ENCODE data around the gene BFAR.
"Not testable (repeated sequence)": the region's sequence is repeated elsewhere in the genome, so short reads cannot be mapped to it uniquely, and the experiment has no call there.

The BFAR gene

DNA sequence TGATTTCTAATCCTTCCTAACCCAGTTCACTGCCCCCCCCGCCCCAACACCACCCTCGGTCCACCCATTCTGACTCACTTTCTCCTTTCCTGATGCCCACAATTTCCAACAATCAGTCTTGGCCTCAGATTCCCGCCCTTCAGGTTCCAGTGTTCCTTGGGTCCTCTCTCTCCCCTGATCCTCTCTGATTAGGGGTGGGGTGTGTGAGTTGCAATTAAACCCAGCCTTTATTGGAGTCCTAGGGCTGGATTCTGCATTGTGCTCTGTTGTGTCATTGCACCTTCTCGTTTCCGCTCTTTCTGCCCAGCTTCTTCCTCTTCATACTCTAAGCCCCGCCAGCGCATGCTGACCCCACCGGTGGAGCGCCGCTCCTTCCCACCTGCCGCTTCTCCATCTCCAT lies 69.9 kb downstream of the BFAR start:
- not testable (repeated sequence) for DNase-seq

DNA sequence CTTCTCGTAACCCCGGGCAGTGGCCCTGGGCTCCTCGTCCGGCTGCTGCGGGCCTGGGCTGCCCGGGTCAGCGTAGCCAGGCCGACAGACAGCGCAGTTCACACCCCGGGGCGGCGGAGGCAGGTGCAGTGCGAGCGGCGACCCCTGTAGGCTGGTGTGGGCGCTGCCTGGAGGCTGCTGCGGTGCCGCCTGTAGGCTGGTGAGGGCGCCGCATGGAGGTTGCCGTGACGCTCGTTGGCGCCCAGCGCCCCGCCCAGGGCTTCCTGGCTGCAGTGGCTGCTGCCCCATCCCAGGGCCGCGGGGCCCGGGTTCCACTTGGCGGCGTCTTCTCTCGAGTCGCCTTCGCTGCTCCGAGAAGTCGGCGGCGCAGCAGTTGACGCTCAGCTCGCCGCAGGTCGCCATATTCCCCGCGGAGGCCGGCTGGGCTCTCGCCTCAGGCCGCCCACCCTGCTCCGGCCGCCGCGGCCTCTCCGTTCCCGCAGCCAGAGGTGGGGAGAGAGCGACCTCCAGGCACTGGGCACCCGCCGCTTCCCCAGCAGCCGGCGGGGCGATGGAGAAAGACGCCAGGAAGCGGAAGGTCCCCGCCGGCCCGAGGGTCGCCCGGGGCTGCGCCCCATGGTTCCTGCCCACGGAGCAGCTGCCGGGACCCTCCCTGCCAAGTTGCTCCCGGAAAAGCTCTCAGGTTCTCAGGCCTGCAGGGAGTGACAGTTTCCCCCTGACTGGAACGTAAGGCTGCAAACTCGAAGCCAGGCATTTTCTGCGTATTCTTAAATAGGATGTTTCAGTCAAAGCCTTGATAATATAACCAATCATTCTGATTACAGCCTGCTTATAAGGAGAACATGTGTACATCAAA lies 70.6 kb downstream of the BFAR start, which contains the start of gene NPIPA3:
NPIPA3 (plus strand) TSS at position 256 of the 856 bp plus-strand sequence. CDS start 5,533 bp downstream, outside the sequence.
- DNase-seq: not testable (repeated sequence)
